GM19395 (cell line): ENCODE results near the gene RETREG2.
A peak's percentile ranks its signal among the peaks of the same experiment; 100 is the strongest.

ENCODE experiments used
- ATAC-seq: cut with Tn5 transposase; IDR thresholded peaks from one replicate; pipeline ENCODE4 v1.9.1; 2021; ENCODE audit warnings: mild to moderate bottlenecking, moderate library complexity; ENCODE audit not compliant: unreplicated experiment

Gene RETREG2

GRCh38 chr2:219177552-219178376 is at the start of gene RETREG2:
RETREG2 (plus strand) TSS chr2:219178275; CDS start chr2:219178353, 78 bp downstream.
- ATAC-seq, result peak; percentile 55

DNA sequence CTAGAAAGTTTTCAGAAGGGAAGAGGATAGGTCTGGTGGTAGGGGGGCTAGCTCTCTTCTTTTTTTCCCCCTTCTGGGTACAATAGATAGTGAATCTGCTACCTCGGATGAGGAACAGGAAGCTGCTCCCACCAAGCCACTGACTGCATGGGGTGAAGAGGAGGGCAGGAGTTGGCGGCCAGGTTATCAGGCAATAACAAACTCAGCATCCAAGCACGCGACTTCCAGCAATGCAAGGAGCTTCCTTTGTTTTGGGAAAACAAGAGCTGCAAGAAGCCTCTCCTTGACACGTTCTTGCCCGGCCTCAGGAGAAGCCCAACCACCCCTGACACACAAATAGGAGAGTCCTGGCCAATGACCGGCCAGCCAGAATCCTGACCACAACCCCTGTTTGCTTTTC is 49.7 kb upstream of the RETREG2 start:
- no peak for ATAC-seq

DNA sequence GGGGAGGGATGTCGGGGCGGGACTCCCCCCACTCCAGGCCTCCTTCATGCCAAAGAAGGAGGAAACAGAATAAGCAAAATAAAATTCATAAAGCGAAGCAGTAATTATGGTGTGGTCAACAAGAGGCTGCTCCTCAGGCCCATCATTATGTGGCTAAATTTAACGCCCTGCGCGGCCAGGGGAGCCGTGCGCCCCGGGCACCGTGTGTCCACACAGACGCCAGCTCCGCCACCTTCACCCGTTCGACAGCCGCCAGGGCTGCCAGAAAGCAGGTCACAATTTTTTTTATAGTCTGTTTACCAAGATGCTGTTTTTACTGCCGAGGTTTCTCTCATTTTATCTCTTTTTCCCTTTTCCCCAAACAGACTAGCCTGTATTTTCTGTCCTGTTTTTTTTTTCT is 48.5 kb upstream of the RETREG2 start:
- no peak for ATAC-seq

GRCh38 chr2:219131327-219131726 is 46.7 kb upstream of the RETREG2 start:
- ATAC-seq, result no peak

GRCh38 chr2:219131744-219132143 is 46.3 kb upstream of the RETREG2 start:
- ATAC-seq, result no peak

GRCh38 chr2:219133976-219134375 is 44.1 kb upstream of the RETREG2 start:
- ATAC-seq, result no peak

DNA sequence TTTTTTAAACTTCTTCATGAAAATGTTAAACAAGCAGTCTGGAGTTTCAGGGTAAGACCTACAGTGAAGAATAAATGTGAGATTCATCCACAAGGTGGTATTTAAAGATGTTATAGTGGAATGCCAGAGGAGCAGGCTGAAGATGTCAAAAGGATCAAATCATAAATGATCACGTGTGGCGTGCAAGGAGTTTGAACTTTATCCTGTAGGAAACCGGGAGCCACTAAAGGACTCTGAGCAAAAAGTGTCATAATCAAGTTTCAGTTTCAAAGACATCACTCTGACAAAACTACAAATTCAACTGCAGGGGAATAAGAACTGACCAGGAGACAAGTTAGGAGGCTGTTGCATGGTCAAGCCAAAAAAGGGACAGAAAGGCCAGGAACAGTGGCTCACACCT is 37.4 kb upstream of the RETREG2 start:
- no peak for ATAC-seq

- ATAC-seq, result no peak
These were observed 35.7 kb upstream of the RETREG2 start for GRCh38 chr2:219142329-219142728.

DNA sequence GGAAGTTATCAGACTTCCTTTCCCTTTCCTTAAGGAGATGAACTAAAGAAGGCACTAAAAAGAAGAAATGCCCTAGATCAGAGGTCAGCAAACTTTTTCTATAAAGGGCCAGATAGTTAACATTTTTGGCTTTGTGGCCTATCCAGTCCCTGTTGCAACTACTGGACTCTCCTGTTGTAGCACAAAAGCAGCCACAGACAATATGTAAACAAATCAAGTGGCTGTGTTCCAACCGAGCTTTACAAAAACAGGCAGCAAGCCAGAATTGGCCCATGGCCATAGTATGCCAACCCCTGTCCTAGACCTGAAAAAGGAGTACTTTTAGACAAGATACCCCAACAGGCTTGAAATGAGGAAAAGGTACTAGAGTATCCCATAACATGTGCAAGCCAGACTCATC is 28.4 kb upstream of the RETREG2 start:
- ATAC-seq, result no peak

DNA sequence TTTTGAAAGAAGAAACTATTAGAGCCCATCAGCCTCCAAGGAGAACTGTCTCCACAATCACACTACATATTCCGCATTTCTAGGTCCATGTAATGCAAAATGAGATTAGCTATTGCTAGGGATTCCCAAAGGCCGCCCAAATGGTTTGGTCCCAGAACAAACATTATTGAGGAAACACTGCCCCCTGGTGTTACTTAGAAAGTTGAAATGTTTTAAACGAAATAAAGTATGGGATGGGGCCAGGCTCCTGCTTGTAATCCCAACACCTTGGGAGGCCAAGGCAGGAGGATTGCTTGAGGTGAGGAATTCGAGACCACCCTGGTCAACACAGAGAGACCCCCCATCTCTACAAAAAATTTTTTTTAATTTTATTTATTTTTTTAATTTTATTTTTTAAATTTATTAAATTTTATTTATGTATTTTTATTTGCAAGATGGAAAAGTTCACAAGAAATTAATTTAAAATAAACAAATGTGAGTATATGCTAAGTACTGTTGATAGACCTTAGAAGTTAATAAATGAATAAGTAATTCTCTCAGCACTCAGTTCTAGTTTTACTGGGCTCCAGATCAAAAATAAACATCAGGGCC is 22.9 kb upstream of the RETREG2 start:
- no peak for ATAC-seq

DNA sequence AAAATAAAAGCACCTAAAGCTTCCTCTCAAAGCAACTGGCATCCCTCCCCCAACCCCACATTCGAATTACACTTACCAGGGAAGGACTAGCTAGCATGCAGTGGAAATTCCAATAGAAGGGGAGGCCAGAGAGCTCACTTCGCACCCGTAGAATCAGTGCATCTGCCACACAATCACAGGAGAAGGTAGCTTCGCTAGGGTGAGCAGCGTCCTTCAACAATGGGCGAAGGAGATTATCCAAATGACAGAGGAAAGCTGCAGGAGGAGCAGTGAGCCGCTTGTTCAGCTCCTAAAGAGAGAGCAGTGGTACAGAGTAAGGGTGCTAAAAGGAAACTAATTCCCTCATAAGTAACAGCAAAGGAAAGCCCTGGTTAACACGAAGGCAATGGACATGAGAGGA is 20.7 kb upstream of the RETREG2 start:
- no peak for ATAC-seq

GRCh38 chr2:219158025-219158424 is 20.1 kb upstream of the RETREG2 start:
- no peak for ATAC-seq

DNA sequence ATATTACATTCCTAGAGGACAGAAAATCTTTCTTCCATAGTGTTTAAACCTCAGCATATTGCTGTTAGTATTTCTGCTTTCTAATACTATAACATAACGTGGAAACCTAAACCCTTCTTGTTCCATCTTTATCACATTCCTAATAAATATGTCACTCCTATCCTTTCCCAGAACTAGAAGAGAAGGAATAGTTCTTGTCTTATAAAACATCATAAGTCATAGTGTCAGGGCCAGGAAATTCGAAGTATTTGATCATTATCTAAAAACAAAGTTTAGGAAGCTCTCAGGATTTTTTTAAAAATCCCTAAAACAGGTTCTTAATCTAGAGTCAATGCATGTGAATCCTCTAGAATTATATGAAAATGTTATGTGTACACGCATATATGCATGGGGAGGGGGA is 19.5 kb upstream of the RETREG2 start:
- ATAC-seq, result no peak

DNA sequence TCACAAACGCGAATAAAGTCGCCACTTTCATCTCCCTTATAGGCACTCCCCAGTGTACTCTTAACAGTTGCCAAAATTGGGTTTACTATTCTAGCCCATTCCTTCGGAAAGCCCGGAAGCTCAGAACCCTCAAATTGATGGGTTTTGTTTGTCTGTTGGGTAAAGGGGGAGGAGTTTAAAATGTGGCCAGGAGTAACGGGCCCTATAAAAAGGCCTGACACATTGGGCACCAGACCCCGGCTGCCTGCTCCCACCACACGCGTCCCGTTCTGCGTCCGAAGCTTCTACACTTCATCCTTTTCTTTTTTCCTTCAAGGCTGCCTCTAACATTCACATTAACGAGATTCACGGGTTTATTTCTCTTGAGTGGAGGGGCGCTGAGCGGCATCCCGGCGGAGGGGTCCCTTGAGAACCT is 18.3 kb upstream of the RETREG2 start:
- peak; percentile 3 for ATAC-seq

DNA sequence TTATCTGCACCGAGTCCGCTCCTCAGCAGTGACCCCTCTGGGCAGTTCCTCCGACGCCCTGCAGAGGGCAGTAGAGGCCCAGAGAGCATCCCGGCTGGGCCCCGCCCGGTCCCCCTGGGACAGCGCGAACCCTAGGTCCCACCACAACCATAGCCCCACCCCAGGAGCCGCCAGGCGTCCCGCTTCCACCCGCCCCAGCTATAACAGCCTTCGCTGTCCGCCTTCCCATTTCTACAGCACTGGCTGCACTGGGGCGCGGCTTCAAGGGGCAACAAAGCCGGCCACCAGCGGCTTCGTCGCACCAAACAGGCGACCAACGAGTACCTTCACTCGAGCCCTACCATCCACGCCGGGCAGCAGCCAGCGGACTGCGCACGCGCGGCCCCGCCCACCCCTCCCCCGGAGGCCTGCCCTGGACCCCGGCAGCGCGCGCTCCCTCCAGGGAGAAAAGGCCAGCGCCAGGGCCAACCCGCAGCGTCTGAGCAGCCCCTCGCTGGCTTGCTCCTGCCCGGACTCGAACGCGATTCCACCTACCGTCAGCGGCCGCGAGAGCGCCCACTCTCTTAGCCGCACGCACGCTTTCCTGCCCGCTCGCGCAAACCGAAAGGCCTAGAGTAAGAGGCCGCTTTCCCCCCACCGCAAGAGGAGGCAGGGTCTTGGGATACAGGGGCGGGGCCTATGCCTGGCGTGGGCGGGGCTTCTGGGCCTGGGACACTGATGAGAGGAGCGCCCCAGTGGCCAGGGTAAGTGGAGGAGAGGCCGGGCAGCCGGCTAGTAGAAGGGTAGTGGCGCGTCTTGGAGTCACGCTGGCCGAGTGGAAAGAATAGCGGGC is 17.7 kb upstream of the RETREG2 start, which contains the start of gene NHEJ1:
NHEJ1 (minus strand) TSS at position 630 of the 832 bp plus-strand sequence. CDS start 2,453 bp downstream, outside the sequence.
- peak; percentile 89 for ATAC-seq

- ATAC-seq, result no peak
These were observed 17.0 kb upstream of the RETREG2 start for GRCh38 chr2:219161097-219161496.

GRCh38 chr2:219163156-219163555 is 14.9 kb upstream of the RETREG2 start:
- ATAC-seq, result no peak

DNA sequence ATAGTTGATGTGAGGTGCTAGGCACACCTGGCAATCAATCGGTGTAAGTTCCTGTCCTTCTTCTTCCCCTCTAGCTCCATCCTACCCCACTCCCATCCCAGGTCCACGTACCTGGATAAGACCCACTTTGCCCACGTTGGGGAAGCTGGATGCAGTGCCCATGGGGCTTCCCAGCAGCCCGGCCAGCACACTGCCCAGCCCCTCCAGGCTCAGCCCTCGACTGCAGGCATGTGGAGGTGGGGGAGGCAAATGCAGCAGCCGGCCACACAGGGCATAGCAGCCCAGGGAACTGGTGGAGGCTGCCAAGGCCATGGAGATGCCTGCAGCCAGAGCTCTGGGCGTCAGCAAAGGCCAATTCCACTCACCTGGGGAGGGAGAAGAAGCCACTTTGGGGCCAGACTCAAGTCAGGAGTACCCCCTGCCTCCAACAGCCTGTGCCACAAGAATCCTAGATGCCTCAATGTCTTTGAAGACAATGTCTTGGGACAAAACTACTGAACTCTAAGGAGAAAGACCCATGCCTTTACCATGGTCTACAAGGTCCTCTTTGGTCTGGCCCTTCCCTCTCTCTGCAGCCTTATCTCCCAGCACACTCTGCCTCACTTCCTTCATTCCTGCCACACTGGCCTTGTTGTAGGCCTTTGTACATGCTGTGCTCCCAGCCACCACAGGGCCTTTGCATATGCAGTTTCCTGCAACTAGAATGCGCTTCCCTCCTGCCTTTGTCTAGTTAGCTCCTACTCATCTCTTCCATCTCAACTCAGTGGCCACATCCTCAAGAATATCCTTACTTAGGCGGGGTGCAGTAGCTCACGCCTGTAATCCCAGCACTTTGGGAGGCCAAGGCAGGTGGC is 12.8 kb upstream of the RETREG2 start:
- no peak for ATAC-seq

DNA sequence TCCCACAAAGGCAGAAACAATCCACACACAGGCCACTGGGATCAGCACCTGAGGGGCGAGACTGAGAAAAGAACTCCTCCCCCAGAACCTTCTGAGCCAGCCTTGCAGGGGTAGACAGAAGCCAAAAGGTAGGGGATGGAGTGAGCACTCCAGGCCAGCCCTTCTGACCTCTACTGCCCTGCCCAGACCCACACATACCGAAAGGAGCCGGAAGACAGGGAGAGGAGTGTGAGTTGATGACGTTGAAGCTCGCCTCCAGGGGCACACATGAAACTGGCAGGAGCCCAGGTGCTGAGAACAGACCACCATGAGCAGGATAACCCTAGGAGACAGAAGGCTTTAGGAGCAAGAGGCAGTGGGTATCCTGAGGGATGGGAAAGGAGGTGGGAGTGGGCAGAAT is 10.1 kb upstream of the RETREG2 start:
- ATAC-seq, result no peak

- no peak for ATAC-seq
These were observed 9.5 kb upstream of the RETREG2 start for GRCh38 chr2:219168526-219168925.

GRCh38 chr2:219168932-219169331 is 9.1 kb upstream of the RETREG2 start:
- ATAC-seq, result no peak
